ENCODE data around the gene TMEM170B. TPM values are rescaled to one million over a fixed set of nuclear protein-coding genes. Genes with fewer than 3 reads are reported as not detected.

The TMEM170B gene
- total RNA-seq, 1 experiment from 2014 or later, result 1.0 TPM

- no peak for TF ChIP-seq CTCF (IDR thresholded peaks at IDR 0.05 in 2 of 3, conservative IDR thresholded peaks at IDR 0.05 in 1 of 3; ENCODE audit: borderline replicate concordance in 1 of 3, insufficient read depth in 1 of 3, low read depth in 2 of 3, low read length in 2 of 3)
- no peak for TF ChIP-seq FOSL1 (IDR thresholded peaks at IDR 0.05; ENCODE audit: low read depth)
- TF ChIP-seq YY1 (IDR thresholded peaks at IDR 0.05; ENCODE audit: extremely low read depth, insufficient replicate concordance, low read depth, low read length), result no peak
- no peak for TF ChIP-seq EZH2phosphoT487 (IDR thresholded peaks at IDR 0.05; ENCODE audit: borderline replicate concordance)
These were observed 85.7 kb downstream of the TMEM170B start (continued) for GRCh38 chr6:11623272-11623671.

GRCh38 chr6:11625302-11625701 is 87.8 kb downstream of the TMEM170B start:
- Histone ChIP-seq H3K79me2 (ENCODE audit: insufficient read depth, low read length) (no peaks in the 10 kb centered on the region), H3K9ac (ENCODE audit: low read length) (no peak overlapping the region), H3K9me3 (ENCODE audit: control insufficient read depth in 1 of 2, insufficient read depth in 1 of 2, low read depth in 1 of 2, low read length in 2 of 2) (no peaks in the 10 kb centered on the region), H3K4me2 (ENCODE audit: low read length) (no peak overlapping the region), H4K20me1 (ENCODE audit: insufficient read depth) (no peaks in the 10 kb centered on the region), H3K4me3 (replicated peaks in 1 of 2; ENCODE audit: low read depth in 1 of 2, low read length in 2 of 2) (no peak overlapping the region), H3K27me3 (ENCODE audit: insufficient read depth, low read length) (no peaks in the 10 kb centered on the region), H3K4me1 (ENCODE audit: control insufficient read depth in 1 of 2, insufficient read depth in 2 of 2, low read length in 2 of 2) (no peaks in the 10 kb centered on the region), H3K36me3 (ENCODE audit: control insufficient read depth in 1 of 2, insufficient read depth in 2 of 2, low read length in 2 of 2) (no peaks in the 10 kb centered on the region), H3K27ac (ENCODE audit: low read depth, low read length) (no peak overlapping the region), H3K9me2 (ENCODE audit: insufficient read depth) (no peaks in the 10 kb centered on the region), H2AFZ (ENCODE audit: low read depth, low read length, poor library complexity, severe bottlenecking) (no peak overlapping the region)
- ChIA-PET RAD21 (ENCODE audit: low non-redundant PET in 1 of 2, low total read pairs in 2 of 2, uncharacterized antibody in 2 of 2, unreplicated experiment in 2 of 2) (no interaction called here), CTCF (interaction anchor here (0.9 kb wide), 1 partner anchor 10 kb away, joined by 3 read pairs; no protein-coding TSS in a partner anchor), POLR2A (no interaction called here)
- no peak for DNase-seq (ENCODE audit: low read depth, low spot score)
- ATAC-seq, result no peak
- intact Hi-C loops (cut with micrococcal nuclease), result no loop called here
- no TSS peak for BruUV-seq (replicated peaks)
- TF ChIP-seq MAX (IDR thresholded peaks at IDR 0.05), result no peak
- TF ChIP-seq POLR2AphosphoS5 (IDR thresholded peaks at IDR 0.05; ENCODE audit: low read depth, low read length), result no peak
- TF ChIP-seq TCF7L2 (IDR thresholded peaks at IDR 0.05; ENCODE audit: borderline replicate concordance, extremely low read depth, insufficient read depth, insufficient read length), result no peak
- no peak for TF ChIP-seq SP1 (IDR thresholded peaks at IDR 0.05; ENCODE audit: low read depth)
- TF ChIP-seq FOSL1 (IDR thresholded peaks at IDR 0.05; ENCODE audit: low read depth), result no peak
- no peak for TF ChIP-seq POLR2A (IDR thresholded peaks at IDR 0.05; ENCODE audit: borderline replicate concordance, extremely low read depth, insufficient read depth, insufficient read length)
- TF ChIP-seq EZH2phosphoT487 (IDR thresholded peaks at IDR 0.05; ENCODE audit: borderline replicate concordance), result no peak
- TF ChIP-seq ELF1 (IDR thresholded peaks at IDR 0.05; ENCODE audit: borderline replicate concordance, low read depth), result no peak
- TF ChIP-seq CEBPB (IDR thresholded peaks at IDR 0.05; ENCODE audit: low read depth), result no peak
- TF ChIP-seq SIN3A (IDR thresholded peaks at IDR 0.05; ENCODE audit: low read depth), result no peak
- no peak for TF ChIP-seq SRF (IDR thresholded peaks at IDR 0.05; ENCODE audit: low read depth)
- no peak for TF ChIP-seq ZNF274 (IDR thresholded peaks at IDR 0.05; ENCODE audit: low read depth, low read length)

All from HCT116 (cell line).